Upper lobe of left lung (tissue), 4 donors: ENCODE data around the gene UTY.

Experiments used
- POLR2A ChIP-seq, 4 donors: fragments of 450-650 bp; IDR thresholded peaks; one replicate each; pipeline ENCODE4 v1.5.1; 2016 to 2017; ENCODE audit warnings: antibody characterized with exemption in 4 of 4, mild to moderate bottlenecking in 2 of 4
- POLR2AphosphoS5 ChIP-seq, 2 donors: sonication (generic); formaldehyde crosslinking; IDR thresholded peaks; one replicate each; pipeline ENCODE4 v1.5.1; 2017; ENCODE audit warnings: antibody characterized with exemption in 2 of 2
- TF ChIP-seq, protein P1 (sequence below), 6 experiments: fragments of 450-650 bp in 4 of 6; fragments of 200-600 bp in 2 of 6; sonication (generic) in 2 of 6; IDR thresholded peaks; one replicate each; pipeline ENCODE4 v1.5.1; 2016 to 2019; ENCODE audit warnings: antibody characterized with exemption in 6 of 6

GRCh38 chrY:13337934-13338333, 141.9 kb downstream of the UTY start:
- TF ChIP-seq, protein P1, sequence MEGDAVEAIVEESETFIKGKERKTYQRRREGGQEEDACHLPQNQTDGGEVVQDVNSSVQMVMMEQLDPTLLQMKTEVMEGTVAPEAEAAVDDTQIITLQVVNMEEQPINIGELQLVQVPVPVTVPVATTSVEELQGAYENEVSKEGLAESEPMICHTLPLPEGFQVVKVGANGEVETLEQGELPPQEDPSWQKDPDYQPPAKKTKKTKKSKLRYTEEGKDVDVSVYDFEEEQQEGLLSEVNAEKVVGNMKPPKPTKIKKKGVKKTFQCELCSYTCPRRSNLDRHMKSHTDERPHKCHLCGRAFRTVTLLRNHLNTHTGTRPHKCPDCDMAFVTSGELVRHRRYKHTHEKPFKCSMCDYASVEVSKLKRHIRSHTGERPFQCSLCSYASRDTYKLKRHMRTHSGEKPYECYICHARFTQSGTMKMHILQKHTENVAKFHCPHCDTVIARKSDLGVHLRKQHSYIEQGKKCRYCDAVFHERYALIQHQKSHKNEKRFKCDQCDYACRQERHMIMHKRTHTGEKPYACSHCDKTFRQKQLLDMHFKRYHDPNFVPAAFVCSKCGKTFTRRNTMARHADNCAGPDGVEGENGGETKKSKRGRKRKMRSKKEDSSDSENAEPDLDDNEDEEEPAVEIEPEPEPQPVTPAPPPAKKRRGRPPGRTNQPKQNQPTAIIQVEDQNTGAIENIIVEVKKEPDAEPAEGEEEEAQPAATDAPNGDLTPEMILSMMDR (IDR thresholded peaks at IDR 0.05): no peak
- TF ChIP-seq POLR2AphosphoS5 (IDR thresholded peaks at IDR 0.05) (no peak), POLR2A (IDR thresholded peaks at IDR 0.05) (no peak)
